ENCODE measurements around the gene ANKRD22.
A peak's percentile ranks its signal among the peaks of the same experiment; 100 is the strongest.
"Not testable (repeated sequence)": the region's sequence is repeated elsewhere in the genome, so short reads cannot be mapped to it uniquely, and the experiment has no call there.

ANKRD22 gene

DNA sequence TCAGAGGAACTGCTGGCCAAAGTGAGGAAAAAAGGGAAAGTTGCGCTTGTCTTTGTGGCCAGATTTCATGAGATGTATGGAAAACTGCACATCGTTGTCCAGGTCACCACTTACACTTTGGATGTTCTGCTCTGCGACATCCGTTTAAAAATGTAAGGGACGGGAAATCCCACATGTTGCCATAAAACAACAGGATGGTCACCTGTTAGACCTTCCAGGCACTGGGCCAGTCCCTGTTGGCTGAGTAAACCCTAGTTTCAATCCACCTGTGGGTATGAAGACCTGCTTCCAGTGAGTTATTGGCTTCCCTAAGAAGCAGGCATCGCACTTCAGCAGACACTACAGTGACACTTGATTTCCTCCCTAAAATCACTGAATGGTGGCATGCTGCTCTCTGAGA lies 25.7 kb upstream of the ANKRD22 start:
- no peak for DNase-seq

GRCh38 chr10:88875081-88875480 lies 23.4 kb upstream of the ANKRD22 start:
- DNase-seq = no peak

GRCh38 chr10:88874281-88874680 lies 22.6 kb upstream of the ANKRD22 start:
- peak; percentile 71 for DNase-seq

DNA sequence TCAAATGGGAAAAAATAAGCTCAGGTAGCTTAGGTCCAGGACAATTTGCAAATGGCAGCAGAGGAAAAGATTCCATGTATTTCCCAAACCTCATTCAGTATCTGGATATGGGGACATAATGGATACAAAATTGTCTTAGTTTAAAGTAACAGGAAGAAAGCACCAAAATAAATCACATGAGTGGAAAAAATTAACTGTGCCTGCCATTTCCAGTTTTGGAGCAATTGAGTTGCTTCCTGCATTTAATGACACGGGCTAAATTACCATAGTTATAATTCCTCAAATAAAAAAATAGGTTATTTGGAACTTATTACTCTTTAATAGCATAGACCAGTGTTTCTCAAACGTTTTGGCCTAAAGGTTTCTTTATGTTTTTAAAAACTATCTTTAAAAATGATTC lies 22.1 kb upstream of the ANKRD22 start:
- no peak for DNase-seq

DNA sequence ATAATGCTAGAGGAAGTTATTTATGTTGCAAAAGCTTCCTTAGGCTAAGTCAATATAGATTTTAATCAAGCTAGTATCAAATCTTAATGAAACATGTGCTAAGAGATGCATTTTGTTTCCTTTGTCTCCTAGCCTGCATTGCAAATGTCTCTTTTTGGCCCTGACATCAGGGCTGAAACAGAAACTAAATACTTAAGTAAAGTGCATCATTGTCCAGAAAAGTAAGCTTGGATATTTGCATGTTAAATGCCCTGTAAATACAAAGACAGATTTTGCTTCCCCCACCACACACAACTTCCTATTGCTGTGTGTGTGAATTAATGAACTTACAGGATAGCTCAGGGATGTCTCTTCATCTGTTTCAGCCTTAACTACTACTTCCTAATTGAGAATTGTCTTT lies 18.4 kb upstream of the ANKRD22 start:
- DNase-seq = no peak

- DNase-seq = no peak
Observed at GRCh38 chr10:88866454-88866853, 14.8 kb upstream of the ANKRD22 start.

DNA sequence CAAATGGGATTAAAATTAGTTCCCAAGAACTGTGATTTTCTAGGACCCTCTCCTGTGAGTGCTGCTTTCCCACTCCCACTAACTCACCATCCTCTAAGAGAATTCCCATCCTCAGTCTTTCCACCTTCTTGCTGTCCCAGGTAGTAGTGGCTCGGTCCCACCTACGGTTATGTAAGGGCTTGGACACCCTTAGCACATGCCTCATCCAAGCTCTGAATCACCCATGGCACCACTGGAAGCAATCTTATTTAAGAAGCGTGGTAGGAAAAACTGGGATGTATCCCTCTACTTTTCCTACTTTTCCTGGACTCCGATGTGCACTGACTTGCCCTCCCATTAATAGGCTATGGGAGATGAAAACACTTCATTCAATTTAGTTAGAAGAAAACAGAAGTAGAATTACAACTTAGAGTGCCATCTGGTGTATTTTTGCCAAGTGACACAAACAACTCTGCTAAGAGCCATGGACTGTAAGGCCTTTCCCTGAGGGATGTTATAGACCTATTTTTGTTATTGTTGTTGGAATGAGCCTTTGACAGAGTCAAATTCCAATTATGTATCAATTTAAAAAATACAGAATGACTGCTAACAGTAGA lies 13.7 kb upstream of the ANKRD22 start:
- no peak for DNase-seq

DNA sequence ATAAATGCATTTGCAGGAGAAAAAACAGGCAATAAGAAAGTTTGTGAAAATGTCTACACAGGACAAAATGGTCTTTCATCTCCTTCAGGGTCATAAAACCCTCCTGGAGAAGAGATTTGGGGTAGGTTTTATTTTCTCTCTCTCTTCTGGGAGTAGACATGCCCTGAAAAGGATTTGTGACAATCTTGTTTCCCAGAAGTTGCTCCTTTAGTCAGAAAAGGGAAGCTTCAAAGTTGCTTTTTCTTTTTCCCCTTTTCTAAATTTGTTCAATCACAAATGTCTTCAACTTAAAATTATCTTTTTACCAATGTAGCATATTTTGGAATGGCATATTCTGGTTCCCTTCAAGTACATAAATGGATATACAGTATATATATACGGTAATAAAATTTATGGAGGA lies 9.4 kb upstream of the ANKRD22 start:
- no peak for DNase-seq

DNA sequence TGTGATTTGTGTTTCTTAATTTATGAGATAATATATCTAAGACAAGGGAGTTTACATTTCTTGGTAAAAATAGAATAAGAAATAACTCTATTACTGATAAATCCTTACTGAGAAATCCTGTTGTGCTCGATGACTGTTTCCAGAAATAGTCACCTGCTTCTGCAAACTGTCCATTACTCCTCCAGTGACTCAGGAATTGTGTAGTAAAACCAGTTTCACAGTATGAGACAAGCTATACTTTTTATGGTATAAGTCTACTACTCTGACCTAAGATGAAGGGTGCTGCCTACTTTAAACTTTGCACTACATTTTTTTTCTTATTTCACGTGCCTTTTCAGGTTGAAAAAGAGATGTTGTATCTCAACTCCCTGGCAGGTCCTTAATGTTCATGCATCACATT lies 6.8 kb upstream of the ANKRD22 start:
- no peak for DNase-seq

DNA sequence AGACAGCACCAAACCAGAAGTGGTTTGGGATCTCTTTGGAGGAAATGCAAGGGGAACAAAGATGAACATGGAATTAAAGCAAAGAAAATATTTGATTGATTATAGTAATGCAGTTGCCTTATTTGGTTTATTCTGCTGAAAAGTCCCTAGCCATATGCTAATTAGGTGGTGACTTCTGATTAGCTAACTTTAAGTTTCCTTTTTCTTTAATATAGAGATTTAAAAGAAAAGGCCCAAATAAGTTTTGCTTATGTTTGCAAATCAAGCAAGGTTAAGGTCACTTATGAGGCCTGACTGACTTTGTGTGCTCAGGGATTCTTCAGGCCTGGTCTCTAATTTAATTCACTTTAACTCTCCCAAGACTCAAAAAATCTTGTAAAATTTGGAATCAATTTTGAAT lies 6.2 kb upstream of the ANKRD22 start:
- no peak for DNase-seq

- no peak for DNase-seq
Observed at GRCh38 chr10:88854684-88855083, 3.0 kb upstream of the ANKRD22 start.

DNA sequence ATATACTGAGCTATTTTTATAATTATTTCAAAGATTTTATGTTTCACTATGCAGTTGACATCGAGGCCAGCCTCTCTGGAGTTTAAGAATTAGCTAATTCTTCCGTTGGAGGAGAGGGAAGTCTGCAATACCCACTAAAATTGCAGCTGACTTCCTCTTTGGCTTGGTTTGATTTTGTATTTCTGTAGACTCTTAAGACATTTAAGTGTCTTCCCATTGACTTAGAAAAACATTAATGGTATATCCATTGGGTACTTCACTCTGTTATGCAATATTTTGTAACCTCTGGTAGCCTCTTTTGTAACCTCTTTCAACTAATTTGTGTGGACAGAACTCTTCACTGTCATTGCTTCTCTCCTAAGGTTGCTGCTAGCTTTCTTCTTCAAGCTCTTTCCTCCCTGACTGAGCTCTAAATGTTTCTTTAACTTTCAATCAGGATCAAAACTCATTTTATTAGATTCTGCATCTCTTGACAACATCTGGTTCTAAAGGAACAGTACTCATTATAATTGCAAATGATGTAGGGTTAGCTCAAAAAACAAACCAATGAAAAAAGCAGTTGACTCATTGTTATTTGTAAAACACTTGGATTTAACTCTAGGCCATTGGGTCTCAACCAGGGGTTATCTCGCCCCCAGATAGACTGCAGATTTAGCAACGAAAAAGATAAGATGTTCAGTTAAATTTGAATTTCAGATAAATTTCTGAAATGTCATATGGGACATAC lies 1.7 kb upstream of the ANKRD22 start:
- no peak for DNase-seq

GRCh38 chr10:88852327-88852726 lies 683 bp upstream of the ANKRD22 start:
- DNase-seq = no peak

- DNase-seq = no peak
Observed at GRCh38 chr10:88850712-88851111, 932 bp downstream of the ANKRD22 start.

DNA sequence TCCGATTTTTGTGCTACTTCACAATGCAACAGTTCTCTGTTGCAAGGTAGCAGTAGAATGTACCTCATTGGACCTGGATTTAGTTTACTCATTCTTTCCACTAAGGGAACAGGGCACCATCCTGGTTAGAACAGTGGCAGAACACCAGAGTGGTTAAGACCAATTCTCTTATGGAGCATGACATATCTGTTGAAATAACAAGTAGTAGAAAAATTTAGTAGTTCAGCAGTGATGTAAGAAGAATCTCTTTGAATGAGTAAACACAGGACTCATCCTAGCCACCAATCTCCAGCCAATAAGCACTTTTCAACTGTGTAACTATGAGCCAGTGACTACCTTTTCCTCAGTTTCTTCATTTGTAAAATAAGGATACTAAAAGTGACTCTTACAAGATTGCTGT lies 2.4 kb downstream of the ANKRD22 start:
- DNase-seq = peak; percentile 29

- DNase-seq = peak; percentile 69
Observed at GRCh38 chr10:88848499-88848898, 3.1 kb downstream of the ANKRD22 start.

- no peak for DNase-seq
Observed at GRCh38 chr10:88843171-88843570, 8.5 kb downstream of the ANKRD22 start.

DNA sequence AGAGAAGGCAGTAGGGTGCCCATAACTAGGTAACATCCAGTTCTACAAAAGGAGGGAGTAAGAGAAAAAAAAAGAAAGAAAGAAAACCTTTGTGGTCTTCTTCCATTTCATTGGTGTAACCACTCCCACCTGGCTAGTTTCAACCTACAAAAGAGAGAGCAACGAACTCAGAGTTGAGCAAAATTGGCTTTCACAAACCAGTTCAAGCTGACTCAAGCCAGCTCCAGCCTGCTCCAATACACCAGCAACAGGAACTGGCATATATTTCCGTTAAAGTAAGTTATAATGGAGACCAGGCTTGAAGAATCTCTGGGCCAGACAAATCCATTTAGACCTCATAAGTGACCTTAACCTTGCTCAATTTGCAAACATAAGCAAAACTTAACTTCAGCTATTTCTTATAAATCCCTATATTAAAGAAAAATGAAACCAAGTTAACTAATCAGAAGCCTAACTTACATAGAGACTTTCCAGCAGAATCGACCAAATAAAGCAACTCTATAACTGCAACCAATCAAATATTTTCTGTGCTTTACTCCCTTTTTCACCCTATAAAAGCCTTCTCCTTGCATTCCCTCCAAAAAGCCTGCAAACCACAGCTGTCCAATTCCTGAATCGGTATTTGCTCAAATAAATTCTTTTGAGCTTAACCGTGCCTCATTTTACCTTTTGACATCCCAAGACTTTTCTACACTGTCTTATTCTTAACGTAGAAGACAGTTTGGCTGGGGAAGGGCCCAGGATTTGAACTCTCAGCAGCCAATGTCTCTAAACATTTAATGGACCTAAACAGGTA lies 10.1 kb downstream of the ANKRD22 start:
- DNase-seq = no peak

- no peak for DNase-seq
Observed at GRCh38 chr10:88840881-88841280, 10.8 kb downstream of the ANKRD22 start.

- no peak for DNase-seq
Observed at GRCh38 chr10:88840104-88840503, 11.5 kb downstream of the ANKRD22 start.

- no peak for DNase-seq
Observed at GRCh38 chr10:88838766-88839350, 12.8 kb downstream of the ANKRD22 start.

GRCh38 chr10:88837632-88838031 lies 14.0 kb downstream of the ANKRD22 start:
- DNase-seq = not testable (repeated sequence)

DNA sequence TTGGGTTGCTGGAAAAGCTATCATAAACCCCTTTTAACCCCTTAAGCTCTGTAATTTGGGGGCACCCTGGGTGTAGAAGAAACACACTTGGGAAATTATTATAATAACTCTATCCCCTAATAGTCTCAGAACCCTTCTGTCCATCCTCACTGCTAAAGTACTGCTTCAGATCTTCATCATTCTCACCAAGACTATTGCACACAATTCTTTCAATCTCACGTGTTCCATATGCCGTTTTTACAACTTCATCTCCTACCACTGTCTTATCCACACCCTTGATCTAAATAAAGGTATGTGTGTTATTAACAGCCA lies 15.8 kb downstream of the ANKRD22 start:
- DNase-seq = no peak
